Ammon's horn (tissue), 1 donor: ENCODE data around the gene SLC38A11.

ENCODE experiments used
- DNase-seq: peaks from one replicate; pipeline ENCODE4 v3.0.0-alpha.2; 2016; ENCODE audit warnings: low spot score

SLC38A11 gene

DNA sequence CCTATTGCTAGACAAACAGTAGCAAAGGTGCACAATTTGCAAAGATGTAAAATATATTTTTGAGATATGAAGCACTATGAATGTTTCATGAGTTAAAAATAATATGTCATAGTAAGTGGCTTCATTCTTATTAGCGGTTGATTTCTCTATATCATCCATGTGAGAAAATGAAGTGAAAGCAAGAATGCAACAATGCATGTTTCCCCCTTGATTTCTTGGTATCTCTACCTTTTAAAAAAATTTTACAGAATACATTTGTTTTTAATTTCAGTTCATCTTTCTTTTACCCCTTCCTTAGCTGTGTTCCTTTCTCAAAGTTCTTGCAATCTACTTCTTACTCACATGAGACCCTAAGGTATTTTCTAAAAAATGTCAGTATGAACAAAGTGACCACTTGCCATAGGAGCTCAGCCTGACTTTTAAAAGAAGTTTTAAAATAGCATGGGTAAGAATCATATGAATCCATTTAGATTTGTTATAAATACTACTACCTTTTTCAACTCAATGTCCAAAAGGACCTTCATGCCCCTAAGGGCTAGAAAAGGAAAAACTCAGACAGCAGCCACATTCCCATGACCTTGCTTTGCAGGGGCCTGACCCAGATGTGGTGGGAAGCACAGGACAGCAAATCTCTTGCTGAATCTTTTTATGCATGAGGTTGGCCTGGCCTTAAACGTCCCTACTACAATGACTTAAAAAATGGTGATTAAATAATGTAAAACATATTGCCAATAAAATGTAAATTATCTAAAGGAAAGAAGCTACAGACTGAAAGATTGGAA, 14.8 kb upstream of the SLC38A11 start:
- DNase-seq = no peak

DNA sequence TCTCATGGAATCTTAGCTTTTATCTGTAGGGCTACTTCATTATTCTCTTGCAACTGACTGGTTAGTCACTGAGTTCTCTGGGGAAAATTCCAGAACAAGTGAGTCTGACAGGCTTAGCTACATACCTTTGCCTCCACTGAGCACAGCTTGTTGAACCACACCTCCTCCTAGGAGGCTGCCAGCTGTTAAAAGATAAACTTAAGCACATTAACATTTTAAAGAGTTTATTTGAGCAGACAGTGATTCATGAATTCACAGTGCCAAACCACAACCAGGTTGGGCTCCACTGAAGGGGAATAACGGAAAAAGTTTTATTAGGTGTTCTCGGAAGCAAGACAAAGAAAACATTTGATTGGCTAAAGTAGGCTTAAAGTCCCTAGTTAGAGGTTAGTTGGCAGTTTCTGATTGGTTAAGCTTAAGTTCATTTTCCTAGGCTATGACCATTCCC, 12.5 kb upstream of the SLC38A11 start:
- DNase-seq = no peak

GRCh38 chr2:164967361-164967760, 12.0 kb upstream of the SLC38A11 start:
- no peak for DNase-seq

- no peak for DNase-seq
Observed at GRCh38 chr2:164964700-164965099, 9.4 kb upstream of the SLC38A11 start.

- DNase-seq = no peak
Observed at GRCh38 chr2:164960159-164960558, 4.8 kb upstream of the SLC38A11 start.

DNA sequence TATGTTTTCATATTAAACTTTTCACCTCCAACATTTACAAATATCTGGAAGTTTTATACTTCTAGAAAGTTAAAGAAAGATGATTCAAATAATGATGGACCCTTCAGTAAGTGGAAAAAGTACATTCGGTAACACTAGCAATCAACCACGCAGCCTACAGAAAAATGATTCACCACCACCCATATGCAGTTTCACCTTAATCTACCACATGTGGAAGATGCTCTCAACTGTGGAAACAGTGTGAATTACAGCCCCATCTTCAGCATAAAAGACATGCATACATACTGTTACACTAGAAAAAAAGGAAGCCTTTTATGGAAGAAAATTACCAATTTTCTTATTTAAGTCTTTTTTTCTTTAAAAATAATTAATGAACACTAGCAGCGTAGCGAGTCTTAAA, 1.1 kb downstream of the SLC38A11 start:
- no peak for DNase-seq

DNA sequence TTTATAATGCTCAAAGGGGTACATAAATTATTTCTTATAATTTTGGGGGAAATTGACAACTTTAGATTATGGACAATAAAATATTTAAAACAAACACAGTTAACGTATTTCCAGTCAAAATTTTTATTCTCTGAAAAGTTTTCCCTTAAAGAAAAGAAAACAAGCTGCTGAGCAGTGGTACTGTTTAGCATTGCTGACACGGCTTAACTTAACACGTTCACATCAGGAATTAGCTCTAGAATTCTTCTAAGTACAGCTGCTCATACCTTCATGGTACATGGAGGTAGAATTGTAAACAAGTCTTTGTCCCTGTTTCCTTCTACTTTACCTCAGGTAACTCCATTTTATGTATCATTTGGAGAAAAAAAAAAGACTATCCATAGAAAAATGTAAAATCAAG, 2.0 kb downstream of the SLC38A11 start:
- no peak for DNase-seq

DNA sequence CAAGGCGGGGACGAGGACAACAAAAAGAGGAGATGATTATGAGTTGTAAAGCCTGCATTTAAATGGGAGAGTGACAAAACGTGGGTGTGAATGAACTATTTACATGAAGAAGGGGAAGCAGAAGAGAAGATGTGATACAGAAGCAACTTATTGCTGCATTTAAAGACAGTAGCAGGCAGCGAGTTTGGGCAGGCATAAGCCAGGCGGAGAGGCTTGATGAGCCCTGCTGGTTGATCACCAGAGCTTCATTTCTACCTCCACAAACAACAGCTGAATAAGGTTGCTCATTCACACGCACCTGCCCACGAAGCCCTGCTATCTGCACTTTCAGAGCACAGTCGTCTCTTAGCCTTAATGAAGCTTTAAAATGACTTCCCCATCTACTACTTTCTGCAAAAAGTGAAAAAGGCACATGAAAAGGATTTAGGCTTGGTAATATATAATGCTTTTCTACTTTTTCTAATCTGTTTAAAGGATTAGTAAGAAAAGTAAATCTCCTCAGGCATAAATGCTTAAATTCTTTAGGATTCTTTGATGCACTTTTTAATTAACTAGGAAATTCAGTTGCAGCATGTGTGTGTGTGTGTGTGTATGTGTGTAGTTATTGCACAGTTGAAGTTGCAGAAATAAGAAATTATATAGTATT, 3.1 kb downstream of the SLC38A11 start:
- no peak for DNase-seq

DNA sequence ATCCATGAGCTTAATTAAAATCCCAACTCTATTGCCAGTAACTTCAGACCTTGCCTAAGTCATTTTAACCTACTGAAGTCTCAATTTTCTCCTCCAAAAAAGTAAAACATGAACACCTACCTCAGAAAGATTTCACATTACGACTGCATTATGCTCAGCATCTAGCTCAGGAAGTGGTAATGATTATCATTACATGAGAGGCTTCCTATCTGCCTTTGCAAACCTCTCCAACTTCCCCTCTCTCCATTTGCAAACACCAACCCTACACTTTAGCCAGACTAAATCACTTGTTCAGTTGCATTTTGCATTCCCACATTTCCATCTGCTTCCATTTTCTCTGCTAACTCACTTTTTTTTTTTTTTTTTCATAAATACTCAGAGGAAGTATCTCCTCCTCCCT, 6.8 kb downstream of the SLC38A11 start:
- no peak for DNase-seq

DNA sequence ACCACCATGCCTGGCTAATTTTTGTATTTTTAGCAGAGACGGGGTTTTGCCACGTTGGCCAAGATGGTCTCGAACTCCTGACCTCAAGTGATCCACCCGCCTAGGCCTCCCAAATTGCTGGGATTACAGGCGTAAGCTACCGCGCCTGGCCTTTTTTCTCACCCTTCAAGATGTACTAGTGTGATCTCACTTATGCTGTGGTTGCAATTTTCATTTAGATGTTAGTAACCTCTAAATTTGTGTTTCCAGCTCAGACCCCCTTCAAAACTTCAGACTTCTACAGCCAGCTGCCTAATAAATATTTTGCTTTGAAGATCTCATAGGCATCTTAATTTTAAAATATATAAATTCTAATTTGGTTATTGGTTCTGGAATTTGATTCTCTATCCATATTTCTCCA, 8.0 kb downstream of the SLC38A11 start:
- no peak for DNase-seq

DNA sequence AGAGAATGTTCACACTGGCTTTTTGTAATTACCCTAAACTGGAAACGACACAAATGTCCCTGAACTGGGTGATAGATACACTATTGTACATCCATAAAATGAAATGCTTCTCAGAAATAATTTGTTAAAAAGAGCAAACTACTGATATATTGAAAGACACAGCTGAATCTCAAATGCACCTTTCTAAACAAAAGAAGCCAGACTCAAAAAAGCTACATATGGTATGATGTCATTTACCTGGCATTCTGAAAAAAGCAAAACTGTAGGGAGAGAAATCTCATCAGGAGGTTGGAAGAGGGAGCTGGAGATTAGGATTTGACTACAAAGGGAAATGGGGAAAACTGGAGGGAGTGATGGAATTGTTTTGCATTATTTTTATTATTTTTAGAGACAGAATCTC, 12.0 kb downstream of the SLC38A11 start:
- no peak for DNase-seq

- DNase-seq = no peak
Observed at GRCh38 chr2:164937864-164938401, 17.4 kb downstream of the SLC38A11 start.

DNA sequence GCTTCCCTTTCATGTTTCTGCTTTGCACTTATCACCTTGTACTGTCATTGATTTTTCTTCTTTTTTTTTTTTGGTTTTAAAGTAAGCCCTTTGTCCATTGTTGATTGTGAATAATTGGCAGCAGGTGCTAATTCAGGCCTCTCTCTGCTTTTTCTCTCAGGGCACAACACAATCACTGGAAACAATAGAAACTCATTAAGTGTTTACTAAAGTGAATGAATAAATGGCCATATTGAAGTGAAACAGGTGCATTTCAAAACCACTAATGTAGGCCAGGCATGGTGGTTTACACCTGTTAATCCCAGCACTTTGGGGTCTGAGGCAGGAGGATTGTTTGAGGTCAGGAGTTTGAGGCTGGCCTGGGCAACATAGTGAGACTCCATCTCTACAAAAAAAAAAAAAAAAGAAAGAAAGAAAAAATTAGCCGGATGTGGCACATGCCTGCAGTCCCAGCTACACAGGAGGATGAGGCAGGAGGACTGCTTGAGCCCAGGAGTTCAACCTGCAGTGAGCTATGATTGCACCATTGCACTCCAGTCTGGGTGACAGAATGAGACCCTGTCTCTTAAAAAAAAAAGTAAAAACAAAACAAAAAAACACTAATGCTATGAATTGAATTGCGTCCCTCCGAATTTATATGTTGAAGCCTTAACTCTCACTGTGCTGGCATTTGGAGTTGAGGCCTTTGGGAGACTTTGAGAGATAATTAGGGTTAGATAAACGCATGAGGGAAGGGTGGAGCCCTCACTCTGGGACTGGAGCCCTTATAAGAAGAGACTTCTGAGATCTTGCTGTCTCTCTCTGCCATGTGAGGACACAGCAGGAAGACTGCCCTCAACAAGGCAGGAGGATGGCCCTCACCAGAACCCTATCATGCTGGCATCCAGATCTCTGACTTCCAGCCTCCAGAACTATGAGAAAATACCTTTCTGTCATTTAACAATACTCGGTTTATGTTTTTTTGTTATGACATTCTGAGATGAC, 19.9 kb downstream of the SLC38A11 start:
- no peak for DNase-seq

DNA sequence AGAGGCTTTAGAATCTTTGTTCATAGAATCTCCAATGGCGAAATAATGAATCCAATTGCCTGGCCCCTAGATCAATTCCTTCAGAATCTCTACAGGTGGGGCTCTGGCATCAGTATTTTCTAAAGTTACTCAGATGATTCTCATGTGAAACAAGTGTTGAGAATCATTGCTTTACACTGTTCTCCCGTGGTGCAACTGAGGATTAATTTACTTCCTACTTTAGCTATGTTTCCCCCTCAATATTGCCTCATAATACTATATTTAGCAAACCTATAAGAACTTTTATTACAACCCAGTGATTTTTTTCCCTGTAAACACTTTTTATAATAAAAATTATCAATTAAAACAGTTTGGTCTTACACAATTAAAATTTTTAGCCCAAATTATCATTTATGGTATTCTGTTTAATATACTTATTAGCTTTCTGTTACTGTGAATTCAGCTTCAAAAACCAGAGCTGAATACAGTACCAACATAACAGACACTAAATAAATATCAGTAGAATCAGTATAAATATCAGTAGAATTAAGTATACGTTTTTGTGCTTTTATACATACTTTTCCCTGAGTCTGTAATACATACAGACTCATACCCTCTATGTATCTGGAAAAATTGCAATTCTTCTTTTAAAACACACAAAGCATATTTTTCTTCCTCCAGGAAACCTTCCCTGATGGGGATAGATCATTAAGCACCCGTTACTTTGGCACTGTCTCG, 20.8 kb downstream of the SLC38A11 start:
- DNase-seq = no peak

DNA sequence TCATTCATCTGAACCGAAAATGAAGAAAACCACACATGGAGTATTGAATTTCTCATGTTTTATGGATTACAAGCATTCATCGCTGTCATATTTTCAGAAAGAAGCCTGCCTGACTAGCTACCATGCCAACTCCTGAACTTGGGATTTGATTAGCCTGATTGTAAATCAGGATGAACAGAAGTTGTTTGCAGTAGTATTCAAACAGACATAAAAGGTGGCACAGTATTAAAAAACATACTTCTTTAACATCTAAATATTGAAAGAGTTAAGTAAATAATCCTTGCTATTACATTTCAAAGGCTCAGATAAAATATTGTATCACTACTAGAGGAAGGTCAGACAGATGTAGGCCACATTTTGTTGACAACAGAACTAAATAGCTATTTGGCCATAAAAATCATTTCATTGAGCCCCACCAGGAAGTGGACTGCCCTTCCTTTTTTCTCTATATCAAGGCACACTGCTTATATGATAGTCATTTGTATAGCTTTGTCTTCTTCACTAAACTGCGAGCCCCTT, 21.6 kb downstream of the SLC38A11 start:
- no peak for DNase-seq

DNA sequence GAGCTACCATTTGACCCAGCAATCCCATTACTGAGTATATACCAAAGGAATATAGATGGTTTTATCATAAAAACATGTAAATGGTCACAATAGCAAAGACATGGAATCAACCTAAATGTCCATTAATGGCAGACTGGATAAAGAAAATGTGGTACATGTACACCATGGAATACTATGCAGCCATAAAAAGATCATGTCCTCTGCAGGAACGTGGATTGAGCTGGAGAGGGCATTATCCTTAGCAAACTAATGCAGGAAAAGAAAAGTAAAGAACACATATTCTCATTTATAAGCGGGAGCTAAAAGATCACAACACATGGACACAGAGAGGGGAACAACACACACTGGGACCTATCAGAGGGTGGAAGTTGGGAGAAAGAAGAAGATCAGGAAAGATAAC, 22.9 kb downstream of the SLC38A11 start:
- DNase-seq = no peak

DNA sequence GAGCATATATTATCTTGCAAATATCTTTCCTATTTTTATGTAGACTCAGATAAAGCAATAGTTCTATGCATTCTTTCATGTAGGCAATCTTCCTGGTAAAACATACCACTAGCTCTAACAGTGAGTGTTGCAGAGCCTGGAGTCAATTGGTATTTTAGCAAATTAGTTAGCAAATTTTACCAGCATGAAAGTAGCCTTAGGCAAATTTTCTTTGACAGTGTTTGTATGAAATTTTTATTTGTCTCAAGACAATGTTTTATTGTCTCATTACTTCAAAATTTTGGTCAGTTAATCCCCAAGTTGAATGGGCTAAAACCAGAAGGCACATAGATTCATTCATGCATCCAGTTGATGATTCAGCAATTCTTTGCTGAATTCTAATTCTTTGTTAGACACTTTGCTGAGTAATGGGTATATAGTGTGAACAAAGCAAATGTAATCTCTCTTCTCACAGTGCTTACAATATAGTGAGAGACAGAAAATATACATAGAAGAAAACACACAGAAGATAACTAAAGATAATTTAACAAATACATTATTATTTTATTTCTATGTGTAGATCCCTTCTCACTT, 27.1 kb downstream of the SLC38A11 start:
- DNase-seq = no peak

- DNase-seq = no peak
Observed at GRCh38 chr2:164922134-164922533, 33.2 kb downstream of the SLC38A11 start.

DNA sequence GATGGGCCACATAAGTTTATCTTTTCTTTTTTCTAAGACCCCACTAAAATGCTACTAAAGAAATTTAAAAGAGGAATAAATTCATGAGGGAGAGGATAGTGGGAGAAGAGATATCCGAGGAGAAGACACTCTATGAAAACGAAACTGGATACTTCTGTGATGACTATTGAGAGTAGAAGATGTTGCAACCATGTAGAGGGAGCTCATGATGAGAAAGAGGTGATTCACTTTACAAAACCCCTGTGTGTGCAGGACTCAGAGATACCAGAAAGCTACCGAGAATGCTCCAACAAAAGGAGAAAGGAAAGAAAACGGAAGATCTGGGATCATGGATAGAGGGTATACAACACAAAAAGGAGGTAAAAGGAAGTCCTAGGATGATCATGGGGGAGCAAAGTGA, 34.9 kb downstream of the SLC38A11 start:
- DNase-seq = no peak

DNA sequence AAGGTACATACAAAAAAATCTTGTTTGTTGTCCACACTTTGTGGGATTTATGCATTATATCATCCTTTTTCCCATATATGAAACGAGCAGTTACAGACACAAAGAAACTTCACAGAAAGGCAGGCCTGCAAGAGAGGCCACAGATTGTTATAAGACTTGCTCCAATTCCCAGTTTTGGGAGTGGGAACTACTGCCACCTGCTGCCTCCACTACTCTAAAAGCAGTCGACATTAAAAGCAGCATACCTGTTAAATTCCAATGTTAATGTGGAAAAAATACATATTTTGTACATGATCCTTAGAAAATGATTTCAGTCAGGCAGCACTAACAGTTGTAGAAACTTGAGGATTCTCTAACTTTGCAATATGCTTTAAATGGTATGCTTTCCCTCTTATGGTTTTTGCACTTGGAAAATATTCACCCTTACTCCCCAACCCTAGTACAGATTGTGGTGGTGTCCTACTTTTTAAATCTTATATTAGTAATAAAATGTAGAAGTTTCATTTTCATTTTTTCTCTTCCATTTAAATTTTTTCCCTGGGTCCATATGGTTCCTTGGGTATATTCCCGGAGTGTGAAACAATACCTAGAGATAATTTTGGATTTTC, 37.9 kb downstream of the SLC38A11 start:
- peak; percentile 37 for DNase-seq

DNA sequence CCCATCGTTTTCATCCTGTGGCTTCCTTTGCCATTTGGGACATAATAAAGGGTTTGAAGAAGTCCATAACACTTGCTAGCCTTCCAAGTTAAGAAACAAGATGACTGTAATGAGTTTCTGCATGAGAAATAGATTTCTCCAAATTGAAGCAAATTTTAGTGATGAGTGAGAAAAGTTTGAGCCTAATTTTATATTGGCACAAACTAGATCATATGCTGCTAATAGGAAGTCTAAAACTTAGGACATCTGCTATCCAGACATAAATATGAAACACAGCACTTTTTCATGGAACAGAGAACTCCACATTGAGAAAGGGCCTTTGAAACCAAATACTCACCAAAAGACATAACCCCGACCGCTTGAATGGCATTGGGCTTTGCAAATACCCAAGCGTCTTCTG, 39.8 kb downstream of the SLC38A11 start:
- no peak for DNase-seq
